Measurements from ENCODE around the gene TNNI3K. TPM values are rescaled to one million over a fixed set of nuclear protein-coding genes. Genes with fewer than 3 reads are reported as not detected.

The TNNI3K gene, protein sequence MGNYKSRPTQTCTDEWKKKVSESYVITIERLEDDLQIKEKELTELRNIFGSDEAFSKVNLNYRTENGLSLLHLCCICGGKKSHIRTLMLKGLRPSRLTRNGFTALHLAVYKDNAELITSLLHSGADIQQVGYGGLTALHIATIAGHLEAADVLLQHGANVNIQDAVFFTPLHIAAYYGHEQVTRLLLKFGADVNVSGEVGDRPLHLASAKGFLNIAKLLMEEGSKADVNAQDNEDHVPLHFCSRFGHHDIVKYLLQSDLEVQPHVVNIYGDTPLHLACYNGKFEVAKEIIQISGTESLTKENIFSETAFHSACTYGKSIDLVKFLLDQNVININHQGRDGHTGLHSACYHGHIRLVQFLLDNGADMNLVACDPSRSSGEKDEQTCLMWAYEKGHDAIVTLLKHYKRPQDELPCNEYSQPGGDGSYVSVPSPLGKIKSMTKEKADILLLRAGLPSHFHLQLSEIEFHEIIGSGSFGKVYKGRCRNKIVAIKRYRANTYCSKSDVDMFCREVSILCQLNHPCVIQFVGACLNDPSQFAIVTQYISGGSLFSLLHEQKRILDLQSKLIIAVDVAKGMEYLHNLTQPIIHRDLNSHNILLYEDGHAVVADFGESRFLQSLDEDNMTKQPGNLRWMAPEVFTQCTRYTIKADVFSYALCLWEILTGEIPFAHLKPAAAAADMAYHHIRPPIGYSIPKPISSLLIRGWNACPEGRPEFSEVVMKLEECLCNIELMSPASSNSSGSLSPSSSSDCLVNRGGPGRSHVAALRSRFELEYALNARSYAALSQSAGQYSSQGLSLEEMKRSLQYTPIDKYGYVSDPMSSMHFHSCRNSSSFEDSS
- not detected in 2 replicates for total RNA-seq

GRCh38 chr1:74235153-74235552 is at the start of gene TNNI3K:
TNNI3K (plus strand) TSS chr1:74235387; CDS start chr1:74235452, 65 bp downstream.

GRCh38 chr1:74197657-74198552 is 37.3 kb upstream of the TNNI3K start, which contains the start of the genes FPGT and LRRIQ3:
FPGT (plus strand) TSS chr1:74198242; CDS start chr1:74198279, 37 bp downstream.
LRRIQ3 (minus strand) TSS chr1:74198176; CDS start chr1:74183684, 14,492 bp downstream.

GRCh38 chr1:74512170-74512915 is 277.2 kb downstream of the TNNI3K start, which contains the start of gene LRRC53:
LRRC53 (minus strand) TSS chr1:74512611; CDS start chr1:74483349, 29,262 bp downstream.

Other genes with a start within 250 kb of the TNNI3K start
- 0.15 and 0.17 TPM in 2 replicates for gene LRRIQ3, start 37.2 kb upstream of the TNNI3K start, total RNA-seq
- 7.3 and 10.8 TPM in 2 replicates for gene FPGT, start 37.1 kb upstream of the TNNI3K start, total RNA-seq

Data from bronchus fibroblast of lung (primary cell).